HUES48 (cell line): Measurements from ENCODE around the gene KERA.

ENCODE experiments used
- H3K27ac ChIP-seq: one replicate; pipeline ENCODE4 v1.7.0; 2013; ENCODE audit warnings: low read depth, low read length, inconsistent platforms
- H3K27me3 ChIP-seq: 2 replicates; pipeline ENCODE4 v1.6.1; 2013; ENCODE audit warnings: mild to moderate bottlenecking, low read length; ENCODE audit not compliant: control insufficient read depth, insufficient read depth
- H3K36me3 ChIP-seq: 2 replicates; pipeline ENCODE4 v1.6.1; 2013; ENCODE audit warnings: low read length; ENCODE audit not compliant: control insufficient read depth, insufficient read depth
- H3K4me1 ChIP-seq: 2 replicates; pipeline ENCODE4 v1.6.1; 2013; ENCODE audit warnings: mild to moderate bottlenecking, low read length; ENCODE audit not compliant: control insufficient read depth, insufficient read depth
- H3K4me3 ChIP-seq: 2 replicates; pipeline ENCODE4 v1.5.1; 2013; ENCODE audit warnings: mild to moderate bottlenecking, low read depth, low read length
- H3K9ac ChIP-seq: 2 replicates; pipeline ENCODE4 v1.6.1; 2013; ENCODE audit warnings: mild to moderate bottlenecking, low read depth, low read length, moderate library complexity
- H3K9me3 ChIP-seq: 2 replicates; pipeline ENCODE4 v1.6.1; 2013; ENCODE audit warnings: low read length; ENCODE audit not compliant: control insufficient read depth, insufficient read depth

Gene KERA

DNA sequence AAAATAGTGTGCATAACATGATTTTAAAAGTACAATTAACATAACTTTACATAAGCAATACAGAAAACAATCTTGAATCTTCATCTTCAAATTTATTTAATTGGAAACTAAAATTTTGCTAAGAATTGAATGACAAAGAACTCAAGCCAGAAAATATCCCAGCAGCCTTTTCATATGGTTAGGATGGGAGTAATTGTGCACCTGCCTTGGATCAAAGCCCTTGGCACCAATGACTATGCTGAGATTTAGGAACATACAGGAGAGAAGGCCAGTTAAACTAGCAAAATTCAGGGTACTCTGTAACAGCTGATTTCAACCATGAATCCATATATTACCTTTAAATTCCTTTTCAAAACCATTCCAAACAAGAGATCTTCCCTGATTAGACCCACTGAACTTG is 5.8 kb downstream of the KERA start:
- no peak overlapping the region for H3K4me3 ChIP-seq
- H3K36me3 ChIP-seq: no peaks in the 10 kb centered on the region
- H3K27me3 ChIP-seq: no peaks in the 10 kb centered on the region
- H3K4me1 ChIP-seq: no peaks in the 10 kb centered on the region
- no peak overlapping the region for H3K27ac ChIP-seq
- no peaks in the 10 kb centered on the region for H3K9me3 ChIP-seq
- H3K9ac ChIP-seq: no peak overlapping the region

DNA sequence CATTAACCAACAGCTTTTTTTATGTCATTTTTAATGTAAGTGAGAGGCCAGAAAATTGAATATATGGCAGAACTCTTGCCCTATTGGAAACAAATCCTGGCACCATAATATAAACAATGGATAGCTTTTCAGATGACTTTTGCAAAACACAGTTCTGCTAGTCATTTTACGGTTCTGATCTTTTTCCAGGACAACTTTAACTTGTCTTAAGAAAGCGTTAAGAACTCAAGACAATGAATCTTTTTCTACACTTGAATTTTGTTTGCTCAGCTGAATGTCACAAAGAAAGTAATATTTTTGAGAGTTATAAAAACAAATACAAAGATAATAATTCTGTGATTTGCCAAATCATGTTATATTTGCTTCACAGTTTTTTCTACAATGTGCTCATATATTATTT is 13.2 kb downstream of the KERA start:
- Histone ChIP-seq H3K36me3 (no peaks in the 10 kb centered on the region), H3K9ac (no peak overlapping the region), H3K27me3 (no peaks in the 10 kb centered on the region), H3K4me1 (no peaks in the 10 kb centered on the region), H3K27ac (no peak overlapping the region), H3K4me3 (no peak overlapping the region), H3K9me3 (no peaks in the 10 kb centered on the region)

DNA sequence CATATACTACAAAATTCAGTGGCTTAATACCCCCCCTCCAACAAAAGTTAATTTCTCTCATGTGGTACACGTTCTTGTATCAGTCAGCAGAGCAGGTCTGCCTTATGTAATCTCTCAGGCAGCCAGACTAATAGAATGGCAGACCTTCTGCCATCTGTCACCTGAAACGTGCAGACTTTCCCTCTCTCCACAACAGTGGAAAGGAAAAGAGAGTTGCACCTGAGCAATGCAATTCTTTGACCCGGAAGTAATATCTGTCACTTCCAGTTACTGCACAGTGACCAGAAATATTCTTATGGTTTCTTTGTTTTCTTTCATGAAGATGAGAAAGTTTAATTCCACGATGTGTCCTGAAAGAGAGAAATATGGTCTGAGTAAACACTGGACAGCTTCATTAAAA is 14.4 kb downstream of the KERA start:
- H3K4me3 ChIP-seq: no peak overlapping the region

DNA sequence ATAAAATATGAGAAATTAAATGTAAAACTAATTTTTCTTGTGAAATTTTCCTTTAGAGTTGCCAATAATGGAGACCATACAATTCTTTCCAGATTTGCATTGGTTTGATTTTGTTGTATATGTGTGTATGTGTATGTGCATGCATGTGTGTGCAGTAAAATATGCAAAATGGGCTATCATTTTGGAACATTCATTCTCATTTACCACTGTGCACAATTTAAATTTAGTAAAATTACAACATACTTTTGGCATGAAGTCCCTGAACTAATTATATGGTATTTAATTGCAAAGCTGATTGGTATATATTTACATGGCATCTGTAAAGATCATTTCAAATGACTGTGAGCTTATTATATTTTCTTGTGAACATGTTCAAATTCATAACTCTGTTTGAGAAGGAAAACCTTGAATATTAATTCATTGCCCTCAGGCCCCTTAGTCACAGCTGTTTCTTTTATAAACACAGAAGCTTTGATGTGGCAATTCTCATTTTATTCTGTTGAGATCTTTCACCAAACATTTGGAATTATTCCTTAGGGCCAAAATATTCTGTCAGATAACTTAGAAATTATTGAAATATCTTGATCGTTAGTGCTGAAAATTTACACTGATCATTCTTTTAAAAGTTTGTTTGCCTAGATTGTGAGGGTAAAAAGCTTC is 17.6 kb downstream of the KERA start:
- H3K4me3 ChIP-seq: no peak overlapping the region
- H3K27me3 ChIP-seq: no peaks in the 10 kb centered on the region
- H3K27ac ChIP-seq: no peak overlapping the region
- H3K9me3 ChIP-seq: no peaks in the 10 kb centered on the region
- no peak overlapping the region for H3K9ac ChIP-seq
- no peaks in the 10 kb centered on the region for H3K4me1 ChIP-seq
- no peaks in the 10 kb centered on the region for H3K36me3 ChIP-seq

More for the DNA sequence above, 14.4 kb downstream of the KERA start:
- Histone ChIP-seq H3K27ac (no peak overlapping the region), H3K9ac (no peak overlapping the region), H3K27me3 (no peaks in the 10 kb centered on the region), H3K9me3 (no peaks in the 10 kb centered on the region), H3K4me1 (no peaks in the 10 kb centered on the region), H3K36me3 (no peaks in the 10 kb centered on the region)

DNA sequence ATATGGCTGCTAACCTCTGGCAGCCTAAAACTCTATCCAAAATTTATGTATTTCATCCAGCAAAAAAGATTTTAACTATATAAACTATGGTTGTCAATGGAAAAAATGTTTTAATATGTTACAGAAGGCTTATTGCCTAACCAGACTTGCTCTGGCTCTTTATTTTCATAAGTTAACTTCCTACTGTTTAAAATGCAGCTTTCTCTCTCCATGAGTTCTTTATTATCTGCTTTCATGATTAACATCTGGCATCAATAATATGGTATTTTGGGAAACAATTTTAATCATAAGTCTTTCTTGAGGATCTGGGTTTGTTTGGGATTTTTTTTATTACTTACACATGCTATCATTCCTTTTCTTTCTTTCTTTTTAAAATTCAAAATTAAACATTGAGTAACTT is 20.5 kb downstream of the KERA start:
- Histone ChIP-seq H3K4me3 (no peak overlapping the region), H3K9me3 (no peaks in the 10 kb centered on the region), H3K4me1 (no peaks in the 10 kb centered on the region), H3K27me3 (no peaks in the 10 kb centered on the region), H3K27ac (no peak overlapping the region), H3K9ac (no peak overlapping the region), H3K36me3 (no peaks in the 10 kb centered on the region)

DNA sequence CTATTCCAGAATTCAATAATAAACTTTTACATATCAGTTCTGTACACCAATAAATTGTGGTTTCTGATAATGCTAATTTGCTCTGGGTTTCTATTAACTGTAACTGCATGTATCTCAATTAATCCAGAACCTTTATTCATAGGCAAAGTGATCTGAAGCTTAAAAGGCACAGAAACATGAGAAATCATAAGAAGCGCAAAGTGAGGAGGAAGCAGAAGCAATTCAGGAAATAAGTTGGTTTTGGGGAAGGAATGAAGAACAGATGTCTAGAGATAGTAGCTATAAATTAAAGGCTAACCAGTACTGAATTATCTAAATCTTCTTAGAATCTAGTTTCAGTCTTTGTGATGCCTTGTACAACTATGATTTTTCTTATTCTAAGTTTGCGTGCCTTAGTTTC is 24.6 kb downstream of the KERA start:
- H3K9me3 ChIP-seq: no peaks in the 10 kb centered on the region
- H3K4me1 ChIP-seq: no peaks in the 10 kb centered on the region
- H3K27ac ChIP-seq: no peak overlapping the region
- H3K9ac ChIP-seq: no peak overlapping the region
- H3K4me3 ChIP-seq: no peak overlapping the region
- no peaks in the 10 kb centered on the region for H3K27me3 ChIP-seq
- H3K36me3 ChIP-seq: no peaks in the 10 kb centered on the region

DNA sequence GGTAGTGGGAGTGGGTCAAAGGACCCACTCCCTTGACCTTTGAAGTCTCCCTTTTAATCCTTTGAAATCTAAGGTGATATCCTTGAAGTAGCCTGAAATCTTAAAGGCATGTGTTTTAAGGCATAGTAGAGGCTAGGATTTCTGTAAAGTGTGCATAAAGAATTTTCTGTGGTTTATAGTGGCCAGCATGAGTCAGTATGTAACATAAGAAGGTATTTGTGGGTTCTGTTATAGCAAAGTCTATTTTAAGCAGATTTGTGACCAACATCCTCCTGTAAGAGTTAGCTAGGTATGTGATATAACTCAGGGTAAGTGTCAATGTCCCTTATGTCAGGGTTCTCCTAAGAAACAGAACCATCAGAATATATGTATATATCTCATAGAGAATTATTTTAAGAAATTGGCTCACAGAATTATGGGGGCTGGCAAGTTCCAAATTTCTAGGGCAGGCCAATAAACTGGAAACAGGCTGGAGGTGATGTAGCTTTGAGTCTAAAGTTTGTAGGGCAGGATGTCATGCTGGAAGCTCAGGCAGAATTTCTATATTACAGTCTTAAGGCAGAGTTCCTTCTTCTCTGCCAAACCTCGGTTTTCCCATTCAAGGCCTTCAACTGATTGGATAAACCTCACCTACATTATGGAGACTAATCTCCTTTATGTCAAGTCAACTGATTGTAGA is 34.4 kb downstream of the KERA start:
- no peaks in the 10 kb centered on the region for H3K36me3 ChIP-seq
- no peak overlapping the region for H3K27ac ChIP-seq
- no peaks in the 10 kb centered on the region for H3K27me3 ChIP-seq
- H3K9me3 ChIP-seq: no peaks in the 10 kb centered on the region
- H3K4me3 ChIP-seq: no peak overlapping the region
- H3K4me1 ChIP-seq: no peaks in the 10 kb centered on the region
- no peak overlapping the region for H3K9ac ChIP-seq

DNA sequence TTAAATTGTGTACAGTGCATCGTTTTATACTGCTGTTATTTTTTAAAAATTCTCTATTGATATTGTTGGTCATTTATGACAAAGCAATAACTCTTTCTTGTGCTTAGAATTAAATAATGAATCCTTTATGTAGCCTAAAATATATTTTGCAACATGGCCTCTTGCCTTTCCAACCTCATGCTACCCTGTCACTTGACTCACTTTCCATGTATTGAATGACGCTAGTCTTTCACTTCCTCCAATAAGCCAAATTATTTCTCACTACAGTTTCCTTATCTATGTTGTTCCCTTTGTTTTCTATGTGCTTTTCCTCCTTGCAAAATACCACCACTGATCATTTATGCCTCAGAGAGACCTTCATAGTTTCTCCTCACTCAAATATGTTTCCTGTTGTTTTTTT is 36.7 kb downstream of the KERA start:
- no peak overlapping the region for H3K4me3 ChIP-seq
- H3K27ac ChIP-seq: no peak overlapping the region
- no peaks in the 10 kb centered on the region for H3K9me3 ChIP-seq
- no peaks in the 10 kb centered on the region for H3K36me3 ChIP-seq
- H3K4me1 ChIP-seq: no peaks in the 10 kb centered on the region
- H3K27me3 ChIP-seq: no peaks in the 10 kb centered on the region
- H3K9ac ChIP-seq: no peak overlapping the region

DNA sequence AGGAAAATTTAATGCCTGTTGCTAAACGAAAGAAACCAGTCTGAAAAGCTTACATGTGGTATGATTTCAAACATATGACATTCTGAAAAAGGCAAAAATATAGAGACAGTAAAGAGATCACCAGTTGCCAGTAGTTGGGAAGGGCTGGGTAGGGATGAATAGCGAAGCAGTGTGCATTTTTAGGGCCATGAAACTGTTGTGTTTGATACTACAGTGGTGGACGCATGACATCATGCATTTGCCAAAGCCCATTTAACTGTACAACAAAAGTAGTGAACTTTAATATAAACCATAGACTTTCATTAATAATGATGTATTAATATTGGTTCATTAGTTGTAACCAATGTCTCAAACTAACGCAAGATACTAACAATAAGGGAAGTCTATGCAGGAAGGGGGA is 38.4 kb downstream of the KERA start:
- no peak overlapping the region for H3K27ac ChIP-seq
- H3K4me3 ChIP-seq: no peak overlapping the region

DNA sequence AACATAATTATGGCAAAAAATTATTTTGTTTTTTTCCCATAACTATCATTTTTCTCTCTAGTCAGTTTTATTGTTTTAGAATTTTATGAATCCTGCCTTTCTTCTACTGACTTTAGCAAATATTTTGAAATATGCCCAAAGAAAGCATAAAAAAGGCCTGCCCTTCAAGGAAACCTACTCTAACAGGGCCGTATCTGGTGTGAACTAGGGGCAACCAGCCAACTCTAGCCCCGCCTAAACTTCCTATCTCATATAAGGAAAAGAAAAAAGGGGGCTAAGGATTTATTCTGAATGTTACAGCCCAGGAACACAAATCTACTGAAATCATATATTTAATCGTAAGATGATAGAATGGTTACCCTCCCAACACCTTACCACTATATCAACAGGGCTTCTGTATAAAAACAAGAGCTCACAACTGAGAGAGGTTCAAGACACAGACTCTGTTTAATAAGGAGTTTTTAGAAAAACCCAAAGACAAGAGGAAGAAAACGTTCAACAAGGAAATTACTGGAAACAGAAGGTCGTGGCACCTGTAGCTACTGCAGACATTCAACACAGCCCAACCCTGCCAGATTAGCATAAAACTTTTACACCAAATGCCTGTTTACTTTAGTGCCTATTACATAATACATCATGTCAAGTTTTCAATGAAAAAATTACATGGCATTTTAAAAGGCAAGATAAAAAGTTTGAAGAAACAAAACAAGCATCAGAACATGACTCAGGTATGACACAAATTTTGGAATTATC is 40.1 kb downstream of the KERA start:
- no peaks in the 10 kb centered on the region for H3K4me1 ChIP-seq
- H3K4me3 ChIP-seq: no peak overlapping the region
- no peaks in the 10 kb centered on the region for H3K27me3 ChIP-seq
- no peak overlapping the region for H3K27ac ChIP-seq
- no peaks in the 10 kb centered on the region for H3K36me3 ChIP-seq
- no peak overlapping the region for H3K9ac ChIP-seq
- no peaks in the 10 kb centered on the region for H3K9me3 ChIP-seq

More for the DNA sequence above, 38.4 kb downstream of the KERA start:
- H3K36me3 ChIP-seq: no peaks in the 10 kb centered on the region
- no peaks in the 10 kb centered on the region for H3K9me3 ChIP-seq
- H3K4me1 ChIP-seq: no peaks in the 10 kb centered on the region
- no peaks in the 10 kb centered on the region for H3K27me3 ChIP-seq
- H3K9ac ChIP-seq: no peak overlapping the region

DNA sequence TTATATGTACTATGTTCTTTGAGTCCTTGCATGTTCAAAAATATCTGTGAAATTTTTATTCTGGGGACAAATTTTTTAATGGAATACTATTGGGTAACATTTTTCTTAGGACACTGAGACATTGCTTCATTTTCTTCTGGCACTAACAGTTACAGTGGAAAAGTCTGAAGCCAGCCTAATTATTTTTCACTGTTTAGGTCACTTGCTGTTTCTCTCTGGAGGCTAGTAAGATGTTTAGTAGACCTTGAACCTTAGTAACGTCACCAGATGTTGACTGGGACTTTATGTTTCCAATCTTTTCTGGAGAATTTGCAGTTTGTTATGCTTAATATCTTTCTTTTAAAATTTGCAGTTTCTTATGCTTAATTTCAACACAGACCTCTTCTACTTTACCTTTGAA is 40.8 kb downstream of the KERA start:
- H3K9me3 ChIP-seq: no peaks in the 10 kb centered on the region
- H3K4me1 ChIP-seq: no peaks in the 10 kb centered on the region
- no peaks in the 10 kb centered on the region for H3K27me3 ChIP-seq
- H3K27ac ChIP-seq: no peak overlapping the region
- H3K36me3 ChIP-seq: no peaks in the 10 kb centered on the region
- no peak overlapping the region for H3K4me3 ChIP-seq
- H3K9ac ChIP-seq: no peak overlapping the region
